ENCODE measurements around the gene HLA-DRB1.

- TF ChIP-seq POLR2A (IDR thresholded peaks at IDR 0.05; ENCODE audit: low read length) (no peak), GATA1 (IDR thresholded peaks at IDR 0.05; ENCODE audit: low read depth, low read length) (no peak)
These were observed 13.4 kb downstream of the HLA-DRB1 start for GRCh38 chr6:32576250-32576649.

Measured in erythroblast (primary cell).